GM23338 (cell line): ENCODE measurements around the gene TRAF1. TPM values are rescaled to one million over a fixed set of nuclear protein-coding genes. Genes with fewer than 3 reads are reported as not detected.
A peak's percentile ranks its signal among the peaks of the same experiment; 100 is the strongest.

ENCODE experiments used
- ATAC-seq: fragments of 200-7000 bp; cut with Tn5 transposase; 3 replicates; pipeline ENCODE4 v1.9.1; 2020
- DNase-seq: peaks from one replicate; pipeline ENCODE4 v3.0.0-alpha.2; 2015; ENCODE audit warnings: low spot score
- H2AFZ ChIP-seq: fragments of 200-600 bp; sonication (generic); 2 replicates; pipeline ENCODE4 v1.8.0; 2016; ENCODE audit warnings: antibody characterized with exemption, mild to moderate bottlenecking, moderate library complexity
- H3F3A ChIP-seq: fragments of 200-600 bp; sonication (generic); replicated peaks from 2 replicates; pipeline ENCODE4 v1.8.0; 2017; ENCODE audit warnings: antibody characterized with exemption, mixed run types, low read depth
- H3K27ac ChIP-seq: fragments of 200-600 bp; sonication (generic); 2 replicates; pipeline ENCODE4 v1.6.1; 2016; ENCODE audit warnings: low read depth
- H3K27me3 ChIP-seq: fragments of 200-600 bp; sonication (generic); 2 replicates; pipeline ENCODE4 v1.8.0; 2016; ENCODE audit warnings: mild to moderate bottlenecking, mixed run types, moderate library complexity; ENCODE audit not compliant: insufficient read depth
- H3K36me3 ChIP-seq: fragments of 200-600 bp; sonication (generic); 2 replicates; pipeline ENCODE4 v1.8.0; 2016; ENCODE audit warnings: mild to moderate bottlenecking; ENCODE audit not compliant: insufficient read depth
- H3K4me1 ChIP-seq: fragments of 200-600 bp; sonication (generic); 2 replicates; pipeline ENCODE4 v1.8.0; 2016; ENCODE audit warnings: mild to moderate bottlenecking, moderate library complexity; ENCODE audit not compliant: insufficient read depth
- H3K4me2 ChIP-seq: fragments of 200-600 bp; sonication (generic); 2 replicates; pipeline ENCODE4 v1.7.1; 2017; ENCODE audit warnings: mixed run types
- H3K4me3 ChIP-seq: fragments of 200-600 bp; sonication (generic); 2 replicates; pipeline ENCODE4 v1.6.1; 2016; ENCODE audit warnings: mixed run types
- H3K79me2 ChIP-seq: fragments of 200-600 bp; sonication (generic); replicated peaks from 2 replicates; pipeline ENCODE4 v1.8.0; 2017; ENCODE audit warnings: mild to moderate bottlenecking; ENCODE audit not compliant: insufficient read depth
- H3K9me2 ChIP-seq: fragments of 200-600 bp; sonication (generic); 2 replicates; pipeline ENCODE4 v1.8.0; 2017; ENCODE audit not compliant: insufficient read depth
- H4K20me1 ChIP-seq: fragments of 200-600 bp; sonication (generic); replicated peaks from 2 replicates; pipeline ENCODE4 v1.8.0; 2017; ENCODE audit warnings: mild to moderate bottlenecking; ENCODE audit not compliant: insufficient read depth
- H3K27ac Mint-ChIP-seq: 2 replicates; pipeline ENCODE4 v1.8.0; 2020; ENCODE audit warnings: inconsistent platforms, mild to moderate bottlenecking, moderate library complexity, mixed read lengths
- H3K27me3 Mint-ChIP-seq: 3 replicates; pipeline ENCODE4 v1.8.0; 2022; ENCODE audit warnings: low read depth, mild to moderate bottlenecking, moderate library complexity, mixed read lengths, inconsistent platforms; ENCODE audit not compliant: insufficient read depth, poor library complexity
- H3K36me3 Mint-ChIP-seq: 3 replicates; pipeline ENCODE4 v1.8.0; 2021; ENCODE audit warnings: low read depth, mild to moderate bottlenecking, inconsistent platforms, moderate library complexity, mixed read lengths
- H3K4me1 Mint-ChIP-seq: 3 replicates; pipeline ENCODE4 v1.8.0; 2020; ENCODE audit warnings: mild to moderate bottlenecking, inconsistent platforms, mixed read lengths
- H3K4me3 Mint-ChIP-seq: 3 replicates; pipeline ENCODE4 v1.8.0; 2021; ENCODE audit warnings: moderate library complexity, mild to moderate bottlenecking, inconsistent platforms, mixed read lengths
- H3K9me3 Mint-ChIP-seq: 3 replicates; pipeline ENCODE4 v1.8.0; 2020; ENCODE audit warnings: moderate library complexity, mild to moderate bottlenecking, inconsistent platforms, mixed read lengths
- CREB1 ChIP-seq: fragments of 250-450 bp; sonication (Bioruptor Pico); IDR thresholded peaks from 2 replicates; pipeline ENCODE4 v1.5.0; 2020; ENCODE audit warnings: low read depth, mild to moderate bottlenecking, moderate library complexity
- EZH2phosphoT487 ChIP-seq: fragments of 200-600 bp; sonication (generic); IDR thresholded peaks from one replicate; pipeline ENCODE4 v1.8.1; 2018; ENCODE audit warnings: antibody characterized with exemption; ENCODE audit not compliant: unreplicated experiment
- POLR2AphosphoS5 ChIP-seq: IDR thresholded peaks from 2 replicates; pipeline ENCODE4 v1.6.1; 2016; ENCODE audit warnings: antibody characterized with exemption, low read depth
- ZNF114 ChIP-seq: fragments of 250-450 bp; sonication (Bioruptor Pico); IDR thresholded peaks from 2 replicates; pipeline ENCODE4 v1.5.0; 2020; ENCODE audit warnings: mild to moderate bottlenecking, moderate library complexity
- polyA plus RNA-seq: library from polyadenylated mRNA; unstranded; fragments of >200 nt; fragmentation: Nextera tagmentation; extraction: Ambion mirVana; gene quantifications from 2 replicates; pipeline ENCODE4 v1.2.1, GENCODE V29; 2016
- total RNA-seq: library from RNA; depleted of rRNA; stranded (reverse); fragments of >200 nt; shearing (Covaris generic); gene quantifications from 2 replicates; pipeline ENCODE4 v1.2.3, GENCODE V29; 2014
- TF ChIP-seq, protein P1 (sequence below), 2 experiments: fragments of 200-600 bp in 1 of 2; sonication (generic) in 1 of 2; conservative IDR thresholded peaks; 2 replicates each; pipeline versions ENCODE4 v1.5.1 to v1.6.1; 2016 to 2017; ENCODE audit warnings: antibody characterized with exemption in 2 of 2, low read depth in 2 of 2, mild to moderate bottlenecking in 2 of 2, moderate library complexity in 1 of 2
- TF ChIP-seq, protein P2 (sequence below): IDR thresholded peaks from 2 replicates; pipeline ENCODE4 v1.6.1; 2016; ENCODE audit warnings: antibody characterized with exemption
- TF ChIP-seq, protein P3 (sequence below): IDR thresholded peaks from one replicate; pipeline ENCODE4 v1.6.1; 2018; ENCODE audit warnings: antibody characterized with exemption; ENCODE audit not compliant: unreplicated experiment

Gene TRAF1
- total and polyA plus RNA-seq, 2 experiments from 2014 or later = 0.39 to 1.4 TPM

DNA sequence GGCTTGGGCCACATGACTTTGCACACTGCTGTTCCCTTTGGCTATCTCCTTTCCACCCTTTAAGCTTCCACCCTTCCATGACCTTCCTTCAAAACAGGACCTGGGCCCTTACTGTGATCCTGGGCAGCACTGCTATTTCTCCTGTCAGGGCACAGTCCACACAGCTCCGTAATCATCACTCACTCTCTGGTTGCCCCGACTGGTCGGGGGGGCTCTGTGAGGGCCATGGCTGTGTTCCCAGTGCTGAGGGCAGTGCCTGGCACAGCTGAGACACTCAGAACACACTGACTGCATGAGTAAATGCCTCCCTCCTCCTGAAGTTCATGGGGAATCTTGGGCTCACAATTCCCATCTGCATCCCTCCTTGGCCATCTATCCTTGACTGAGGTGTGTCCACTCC, 12.2 kb downstream of the TRAF1 start (continued):
- TF ChIP-seq, protein P1, sequence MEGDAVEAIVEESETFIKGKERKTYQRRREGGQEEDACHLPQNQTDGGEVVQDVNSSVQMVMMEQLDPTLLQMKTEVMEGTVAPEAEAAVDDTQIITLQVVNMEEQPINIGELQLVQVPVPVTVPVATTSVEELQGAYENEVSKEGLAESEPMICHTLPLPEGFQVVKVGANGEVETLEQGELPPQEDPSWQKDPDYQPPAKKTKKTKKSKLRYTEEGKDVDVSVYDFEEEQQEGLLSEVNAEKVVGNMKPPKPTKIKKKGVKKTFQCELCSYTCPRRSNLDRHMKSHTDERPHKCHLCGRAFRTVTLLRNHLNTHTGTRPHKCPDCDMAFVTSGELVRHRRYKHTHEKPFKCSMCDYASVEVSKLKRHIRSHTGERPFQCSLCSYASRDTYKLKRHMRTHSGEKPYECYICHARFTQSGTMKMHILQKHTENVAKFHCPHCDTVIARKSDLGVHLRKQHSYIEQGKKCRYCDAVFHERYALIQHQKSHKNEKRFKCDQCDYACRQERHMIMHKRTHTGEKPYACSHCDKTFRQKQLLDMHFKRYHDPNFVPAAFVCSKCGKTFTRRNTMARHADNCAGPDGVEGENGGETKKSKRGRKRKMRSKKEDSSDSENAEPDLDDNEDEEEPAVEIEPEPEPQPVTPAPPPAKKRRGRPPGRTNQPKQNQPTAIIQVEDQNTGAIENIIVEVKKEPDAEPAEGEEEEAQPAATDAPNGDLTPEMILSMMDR (conservative IDR thresholded peaks at IDR 0.05; ENCODE audit: low read depth in 2 of 2) = no peak
- TF ChIP-seq CREB1 (CRISPR knock-in tag) = no peak
- TF ChIP-seq POLR2AphosphoS5 = no peak
- TF ChIP-seq ZNF114 = no peak
- TF ChIP-seq EZH2phosphoT487 = no peak
- TF ChIP-seq, protein P2, sequence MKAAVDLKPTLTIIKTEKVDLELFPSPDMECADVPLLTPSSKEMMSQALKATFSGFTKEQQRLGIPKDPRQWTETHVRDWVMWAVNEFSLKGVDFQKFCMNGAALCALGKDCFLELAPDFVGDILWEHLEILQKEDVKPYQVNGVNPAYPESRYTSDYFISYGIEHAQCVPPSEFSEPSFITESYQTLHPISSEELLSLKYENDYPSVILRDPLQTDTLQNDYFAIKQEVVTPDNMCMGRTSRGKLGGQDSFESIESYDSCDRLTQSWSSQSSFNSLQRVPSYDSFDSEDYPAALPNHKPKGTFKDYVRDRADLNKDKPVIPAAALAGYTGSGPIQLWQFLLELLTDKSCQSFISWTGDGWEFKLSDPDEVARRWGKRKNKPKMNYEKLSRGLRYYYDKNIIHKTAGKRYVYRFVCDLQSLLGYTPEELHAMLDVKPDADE = no peak

DNA sequence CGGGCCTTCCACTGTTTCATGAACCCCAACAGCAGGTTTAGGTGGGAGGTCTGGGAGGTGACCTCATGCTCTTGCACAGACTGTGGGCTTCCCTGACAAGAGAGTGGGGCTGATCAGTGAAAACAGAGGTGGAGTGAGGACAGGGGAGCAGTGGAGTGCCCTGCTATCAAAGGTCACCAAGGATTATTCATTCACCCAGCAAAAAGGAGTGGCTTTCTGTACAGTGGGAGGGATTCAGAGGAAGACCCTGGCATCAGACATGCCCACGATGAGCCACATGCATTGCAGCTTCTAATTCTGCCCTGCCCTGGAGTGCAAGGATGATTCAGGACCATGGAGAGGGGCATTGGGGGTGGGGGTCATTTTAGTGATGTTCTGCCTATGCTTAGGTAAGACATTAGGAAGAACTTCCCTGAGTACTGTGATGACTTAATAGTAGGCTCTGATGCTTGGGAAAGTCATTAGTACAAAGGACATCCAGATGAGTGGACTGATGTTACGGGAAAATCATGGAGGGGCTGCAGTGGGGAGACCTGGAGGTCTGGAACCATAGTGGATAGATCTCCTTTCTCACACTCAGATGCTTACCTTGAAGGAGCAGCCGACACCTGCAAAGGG, 12.8 kb downstream of the TRAF1 start:
- peaks cover 18% of the 10 kb centered on the region for H3K4me1 ChIP-seq
- H3K27me3 ChIP-seq = no peaks in the 10 kb centered on the region
- DNase-seq = peak; percentile 60
- no peak overlapping the region for H2AFZ ChIP-seq
- TF ChIP-seq, protein P1 (conservative IDR thresholded peaks at IDR 0.05; ENCODE audit: low read depth in 2 of 2) = no peak
- TF ChIP-seq, protein P3, sequence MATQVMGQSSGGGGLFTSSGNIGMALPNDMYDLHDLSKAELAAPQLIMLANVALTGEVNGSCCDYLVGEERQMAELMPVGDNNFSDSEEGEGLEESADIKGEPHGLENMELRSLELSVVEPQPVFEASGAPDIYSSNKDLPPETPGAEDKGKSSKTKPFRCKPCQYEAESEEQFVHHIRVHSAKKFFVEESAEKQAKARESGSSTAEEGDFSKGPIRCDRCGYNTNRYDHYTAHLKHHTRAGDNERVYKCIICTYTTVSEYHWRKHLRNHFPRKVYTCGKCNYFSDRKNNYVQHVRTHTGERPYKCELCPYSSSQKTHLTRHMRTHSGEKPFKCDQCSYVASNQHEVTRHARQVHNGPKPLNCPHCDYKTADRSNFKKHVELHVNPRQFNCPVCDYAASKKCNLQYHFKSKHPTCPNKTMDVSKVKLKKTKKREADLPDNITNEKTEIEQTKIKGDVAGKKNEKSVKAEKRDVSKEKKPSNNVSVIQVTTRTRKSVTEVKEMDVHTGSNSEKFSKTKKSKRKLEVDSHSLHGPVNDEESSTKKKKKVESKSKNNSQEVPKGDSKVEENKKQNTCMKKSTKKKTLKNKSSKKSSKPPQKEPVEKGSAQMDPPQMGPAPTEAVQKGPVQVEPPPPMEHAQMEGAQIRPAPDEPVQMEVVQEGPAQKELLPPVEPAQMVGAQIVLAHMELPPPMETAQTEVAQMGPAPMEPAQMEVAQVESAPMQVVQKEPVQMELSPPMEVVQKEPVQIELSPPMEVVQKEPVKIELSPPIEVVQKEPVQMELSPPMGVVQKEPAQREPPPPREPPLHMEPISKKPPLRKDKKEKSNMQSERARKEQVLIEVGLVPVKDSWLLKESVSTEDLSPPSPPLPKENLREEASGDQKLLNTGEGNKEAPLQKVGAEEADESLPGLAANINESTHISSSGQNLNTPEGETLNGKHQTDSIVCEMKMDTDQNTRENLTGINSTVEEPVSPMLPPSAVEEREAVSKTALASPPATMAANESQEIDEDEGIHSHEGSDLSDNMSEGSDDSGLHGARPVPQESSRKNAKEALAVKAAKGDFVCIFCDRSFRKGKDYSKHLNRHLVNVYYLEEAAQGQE = peak; percentile 89
- Mint-ChIP-seq H3K27ac (no peak overlapping the region), H3K27me3 (peaks cover 10% of the 10 kb centered on the region), H3K4me1 (peaks cover 37% of the 10 kb centered on the region), H3K36me3 (0 out of 3 replicates have a peak, but pooled peaks cover 4% of the 10 kb centered on the region), H3K9me3 (0 out of 3 replicates have a peak, but pooled peaks cover 4% of the 10 kb centered on the region), H3K4me3 (no peak overlapping the region)
- no peak overlapping the region for H3K27ac ChIP-seq
- H3K9me2 ChIP-seq = no peaks in the 10 kb centered on the region
- no peaks in the 10 kb centered on the region for H3K79me2 ChIP-seq
- no peaks in the 10 kb centered on the region for H3K36me3 ChIP-seq
- no peaks in the 10 kb centered on the region for H3F3A ChIP-seq
- no peaks in the 10 kb centered on the region for H4K20me1 ChIP-seq
- no peak overlapping the region for H3K4me3 ChIP-seq
- ATAC-seq = peak; percentile 60
- H3K4me2 ChIP-seq = no peak overlapping the region
